H1 (cell line): ENCODE results near the gene FPGS. TPM values are rescaled to one million over a fixed set of nuclear protein-coding genes. Genes with fewer than 3 reads are reported as not detected.

Experiments
- CTCF ChIA-PET: fragments of 300-600 bp; sonication (Branson Sonifier 250); formaldehyde crosslinking; loops from one replicate; lab custom pipeline; 2021; ENCODE audit not compliant: partially characterized antibody; lab: Charles Lee
- POLR2A ChIA-PET: fragments of 300-600 bp; sonication (Branson Sonifier 250); formaldehyde crosslinking; loops from one replicate; lab custom pipeline; 2021; ENCODE audit warnings: inconsistent platforms; ENCODE audit not compliant: partially characterized antibody; lab: Charles Lee
- DNase-seq, 2 experiments: peaks; one replicate each; pipeline versions ENCODE4 v3.0.0 to v3.0.0-alpha.2; 2010 to 2022; ENCODE audit warnings: low spot score in 2 of 2, low read depth in 1 of 2, mixed read lengths in 1 of 2
- FAIRE-seq: peaks from 2 replicates; lab custom pipeline; 2011; peaks lifted over from hg19 to GRCh38; lab: Jason Lieb, UNC
- H2AFZ ChIP-seq: 2 replicates; pipeline ENCODE4 v1.8.1; 2012; ENCODE audit warnings: low read length, inconsistent platforms
- H2AK5ac ChIP-seq: 2 replicates; pipeline ENCODE4 v1.6.1; 2013; ENCODE audit warnings: low read depth, low read length
- H2BK120ac ChIP-seq: replicated peaks from 2 replicates; pipeline ENCODE3; 2013; ENCODE audit warnings: low read depth, low read length, inconsistent platforms
- H2BK12ac ChIP-seq: 2 replicates; pipeline ENCODE4 v1.6.1; 2013; ENCODE audit warnings: low read depth, low read length
- H2BK15ac ChIP-seq: 2 replicates; pipeline ENCODE4 v1.6.1; 2013; ENCODE audit warnings: low read length
- H2BK20ac ChIP-seq: 2 replicates; pipeline ENCODE4 v1.6.1; 2013; ENCODE audit warnings: low read length
- H2BK5ac ChIP-seq: 2 replicates; pipeline ENCODE4 v1.6.1; 2013; ENCODE audit warnings: low read depth, low read length
- H3K14ac ChIP-seq: 2 replicates; pipeline ENCODE4 v1.6.1; 2013; ENCODE audit warnings: inconsistent platforms; ENCODE audit not compliant: insufficient read length
- H3K18ac ChIP-seq: 2 replicates; pipeline ENCODE4 v1.6.1; 2013; ENCODE audit warnings: low read length; ENCODE audit errors: extremely low read depth
- H3K23ac ChIP-seq: 2 replicates; pipeline ENCODE4 v1.6.1; 2013; ENCODE audit warnings: inconsistent platforms; ENCODE audit not compliant: insufficient read length
- H3K23me2 ChIP-seq: 2 replicates; pipeline ENCODE4 v1.6.1; 2013; ENCODE audit warnings: low read depth, low read length
- H3K27ac ChIP-seq: 2 replicates; pipeline ENCODE4 v1.6.1; 2011; ENCODE audit warnings: low read depth, low read length, inconsistent platforms
- H3K27me3 ChIP-seq, 4 experiments: replicated peaks in 1 of 4; 1 replicate in 1 of 4; 2 replicates in 3 of 4; pipeline versions ENCODE4 v1.6.1 to v1.8.1; 2011 to 2013; ENCODE audit warnings: low read length in 3 of 4, mild to moderate bottlenecking in 3 of 4, inconsistent platforms in 2 of 4, mixed read lengths in 2 of 4, moderate library complexity in 1 of 4; ENCODE audit not compliant: control insufficient read depth in 3 of 4, insufficient read depth in 3 of 4; ENCODE audit errors: extremely low read depth in 1 of 4
- H3K36me3 ChIP-seq, 4 experiments: 2 replicates each; pipeline versions ENCODE4 v1.6.1 to v1.8.1; 2011 to 2013; ENCODE audit warnings: mild to moderate bottlenecking in 4 of 4, low read length in 3 of 4, moderate library complexity in 2 of 4, control low read depth in 1 of 4, inconsistent platforms in 1 of 4; ENCODE audit not compliant: insufficient read depth in 4 of 4, control insufficient read depth in 2 of 4
- H3K4ac ChIP-seq: replicated peaks from 2 replicates; pipeline ENCODE3; 2013; ENCODE audit warnings: low read length, low read depth, mixed read lengths, inconsistent platforms; ENCODE audit not compliant: insufficient read length
- H3K4me1 ChIP-seq, 4 experiments: replicated peaks in 1 of 4; 1 replicate in 1 of 4; 2 replicates in 3 of 4; pipeline versions ENCODE4 v1.6.1 to v1.8.1; 2011 to 2013; ENCODE audit warnings: low read length in 3 of 4, inconsistent platforms in 2 of 4, mixed read lengths in 1 of 4; ENCODE audit not compliant: insufficient read depth in 4 of 4, control insufficient read depth in 3 of 4
- H3K4me2 ChIP-seq, 2 experiments: 2 replicates each; pipeline versions ENCODE4 v1.6.1 to v1.8.1; 2011 to 2013; ENCODE audit warnings: low read depth in 2 of 2, low read length in 2 of 2, control low read depth in 1 of 2, inconsistent platforms in 1 of 2, mild to moderate bottlenecking in 1 of 2; ENCODE audit not compliant: insufficient read depth in 1 of 2
- H3K4me3 ChIP-seq, 4 experiments: fragments of 200-600, 300-600 bp in 1 of 4; sonication (generic), shearing (Covaris generic), sonication (Bioruptor Twin) in 1 of 4; 2 replicates each; pipeline versions ENCODE4 v1.5.1 to v1.8.1; 2011 to 2016; ENCODE audit warnings: low read length in 4 of 4, low read depth in 3 of 4, control low read depth in 2 of 4, inconsistent platforms in 2 of 4, mild to moderate bottlenecking in 2 of 4, mixed read lengths in 1 of 4, moderate library complexity in 1 of 4; ENCODE audit not compliant: insufficient read depth in 2 of 4; ENCODE audit errors: extremely low read depth in 1 of 4
- H3K56ac ChIP-seq: replicated peaks from 2 replicates; pipeline ENCODE3; 2013; ENCODE audit warnings: low read depth, mild to moderate bottlenecking, mixed read lengths, low read length, inconsistent platforms; ENCODE audit not compliant: insufficient read length
- H3K79me1 ChIP-seq: 2 replicates; pipeline ENCODE4 v1.6.1; 2013; ENCODE audit warnings: low read depth, low read length, control low read depth
- H3K79me2 ChIP-seq, 2 experiments: 2 replicates each; pipeline versions ENCODE4 v1.6.1 to v1.8.1; 2012 to 2013; ENCODE audit warnings: low read length in 2 of 2, mild to moderate bottlenecking in 2 of 2, inconsistent platforms in 1 of 2; ENCODE audit not compliant: insufficient read depth in 2 of 2, control insufficient read depth in 1 of 2
- H3K9ac ChIP-seq, 4 experiments: replicated peaks in 1 of 4; 1 replicate in 1 of 4; 2 replicates in 3 of 4; pipeline versions ENCODE4 v1.6.1 to v1.8.1; 2011 to 2013; ENCODE audit warnings: low read depth in 3 of 4, low read length in 3 of 4, control low read depth in 2 of 4, mild to moderate bottlenecking in 2 of 4, moderate library complexity in 2 of 4, inconsistent platforms in 1 of 4; ENCODE audit errors: extremely low read depth in 1 of 4
- H3K9me3 ChIP-seq, 2 experiments: 2 replicates each; pipeline versions ENCODE4 v1.6.1 to v1.8.1; 2012 to 2013; ENCODE audit warnings: mild to moderate bottlenecking in 2 of 2, moderate library complexity in 2 of 2, control low read depth in 1 of 2, inconsistent platforms in 1 of 2, low read depth in 1 of 2, low read length in 1 of 2, mixed read lengths in 1 of 2; ENCODE audit not compliant: insufficient read depth in 2 of 2
- H4K20me1 ChIP-seq, 2 experiments: replicated peaks in 1 of 2; 2 replicates each; pipeline versions ENCODE3 to v1.8.1; 2011 to 2013; ENCODE audit warnings: inconsistent platforms in 2 of 2, low read length in 2 of 2, mild to moderate bottlenecking in 1 of 2; ENCODE audit not compliant: insufficient read depth in 2 of 2, control insufficient read depth in 1 of 2
- H4K5ac ChIP-seq: 2 replicates; pipeline ENCODE4 v1.6.1; 2013; ENCODE audit warnings: low read length, low read depth, mixed read lengths, inconsistent platforms; ENCODE audit not compliant: insufficient read length
- H4K8ac ChIP-seq: 2 replicates; pipeline ENCODE4 v1.8.0; 2013; ENCODE audit warnings: mild to moderate bottlenecking, moderate library complexity, low read length, inconsistent platforms; ENCODE audit not compliant: insufficient read depth; ENCODE audit errors: extremely low read depth
- H4K91ac ChIP-seq: replicated peaks from 2 replicates; pipeline ENCODE3; 2013; ENCODE audit warnings: low read length, mixed read lengths, inconsistent platforms; ENCODE audit not compliant: insufficient read length
- SIRT6 ChIP-seq: IDR thresholded peaks from one replicate; pipeline ENCODE4 v1.7.1; 2012; ENCODE audit warnings: low read length, inconsistent platforms
- WGBS, 2 experiments: shearing (Covaris generic) in 1 of 2; methylation state at CpG; one replicate each; pipeline versions ENCODE4 v1.1.6 to v1.1.7; 2013 to 2015; ENCODE audit warnings: low lambda C conversion rate in 2 of 2, mixed read lengths in 2 of 2, inconsistent platforms in 1 of 2, low coverage in 1 of 2, missing lambda C conversion rate in 1 of 2; ENCODE audit not compliant: insufficient replicate concordance in 2 of 2, insufficient coverage in 1 of 2, insufficient read length in 1 of 2; ENCODE audit errors: extremely low coverage in 1 of 2, missing lambda C conversion rate in 1 of 2; 5-methylcytosine and 5-hydroxymethylcytosine counted together
- polyA plus RNA-seq, 7 experiments: library from polyadenylated mRNA; depleted of rRNA in 3 of 7; stranded (reverse) in 5 of 7; unstranded in 2 of 7; fragments of >200 nt in 5 of 7; fragments of 200-250 nt in 2 of 7; gene quantifications; 1 replicate in 5 of 7; 2 replicates in 1 of 7; 4 replicates in 1 of 7; pipeline versions ENCODE4 v1.2.1 to v1.2.3, GENCODE V29; 2011 to 2013; ENCODE audit warnings: missing spikeins in 2 of 7, mixed read lengths in 2 of 7
- total RNA-seq: library from RNA; stranded (reverse); fragmentation: NEBNext Ultra II Directional; extraction: Animal tissue kit (Norgen Biotek cat#: 25700); gene quantifications from 2 replicates; pipeline ENCODE4 v1.2.1, GENCODE V29; 2021

Gene FPGS
- total and polyA plus RNA-seq, 2 of the 8 experiments (the other 6 are each of a cell fraction or from before 2014, with no cell fraction given), result 62.4 to 83.0 TPM

GRCh38 chr9:127857278-127857677, 54.6 kb downstream of the FPGS start:
- Histone ChIP-seq H3K4me1 (peaks cover 0 to 10% (median 6%) of the 10 kb centered on the region in 4 experiments; a peak in 5 of 7 replicates), H2BK20ac (no peak overlapping the region), H4K91ac (no peak overlapping the region), H3K9me3 (no peaks in the 10 kb centered on the region), H3K27me3 (no peaks in the 10 kb centered on the region), H2BK12ac (no peak overlapping the region), H3K27ac (no peak overlapping the region), H4K5ac (no peak overlapping the region), H2BK15ac (no peak overlapping the region), H3K56ac (no peak overlapping the region), H3K9ac (no peak overlapping the region), H3K23me2 (no peaks in the 10 kb centered on the region; the same call in 1 of the 2 replicates), H4K20me1 (no peaks in the 10 kb centered on the region), H3K18ac (no peak overlapping the region), H2BK5ac (no peak overlapping the region), H2AFZ (no peak overlapping the region), H3K4me3 (no peak overlapping the region), H2BK120ac (no peak overlapping the region), H3K79me1 (no peaks in the 10 kb centered on the region), H3K36me3 (no peaks in the 10 kb centered on the region), H3K4ac (no peak overlapping the region), H3K14ac (no peak overlapping the region), H4K8ac (no peak overlapping the region), H2AK5ac (0 out of 2 replicates have a peak overlapping the region, but pooled peaks have one; percentile 24), H3K4me2 (no peak overlapping the region), H3K79me2 (no peaks in the 10 kb centered on the region), H3K23ac (no peak overlapping the region)
- no peak for DNase-seq
- ChIA-PET POLR2A (interaction anchor here (1.2 kb wide), 1 partner anchor 10 kb away, joined by 3 read pairs; no protein-coding TSS in a partner anchor), CTCF (interaction anchor here (0.7 to 6.6 kb wide), 6 partner anchors 9 to 94 kb away, joined by 3 to 50 read pairs (median 5); no protein-coding TSS in a partner anchor)
- no peak for FAIRE-seq
- WGBS, 2 experiments, result 100% methylated on average over 1 of the region's 4 CpGs; no CpG with 5 or more reads in 1 of the 2 experiments
- no peak for TF ChIP-seq SIRT6
